NCI-H187 (cell line): ENCODE results near the gene GOLGA1.
A peak's percentile ranks its signal among the peaks of the same experiment; 100 is the strongest.
"Not testable (repeated sequence)": the region's sequence is repeated elsewhere in the genome, so short reads cannot be mapped to it uniquely, and the experiment has no call there.

Experiments
- DNase-seq, 2 experiments: peaks; one replicate each; lab custom pipeline; 2025; lab: John Stamatoyannopoulos, UW

GOLGA1 gene

GRCh38 chr9:124858330-124859046 is 82.4 kb downstream of the GOLGA1 start:
- DNase-seq, result no peak

GRCh38 chr9:124857533-124858162 is 83.2 kb downstream of the GOLGA1 start:
- DNase-seq, result no peak

GRCh38 chr9:124855944-124856765 is 84.7 kb downstream of the GOLGA1 start:
- no peak for DNase-seq

GRCh38 chr9:124855566-124855943 is 85.3 kb downstream of the GOLGA1 start:
- DNase-seq, result no peak

GRCh38 chr9:124854822-124855221 is 86.1 kb downstream of the GOLGA1 start:
- no peak for DNase-seq

- DNase-seq, result no peak
These were observed 86.7 kb downstream of the GOLGA1 start for GRCh38 chr9:124854161-124854560.

GRCh38 chr9:124853605-124854143 is 87.2 kb downstream of the GOLGA1 start:
- DNase-seq, result no peak

GRCh38 chr9:124852829-124853531 is 87.9 kb downstream of the GOLGA1 start, which contains the start of gene WDR38:
WDR38 (plus strand) TSS chr9:124853460; CDS start chr9:124853532, 72 bp downstream.
- peak in 1 of 2 experiments; percentile 5 for DNase-seq

- no peak for DNase-seq
These were observed 88.6 kb downstream of the GOLGA1 start for GRCh38 chr9:124852121-124852828.

- DNase-seq, result no peak
These were observed 91.1 kb downstream of the GOLGA1 start for GRCh38 chr9:124849801-124850200.

GRCh38 chr9:124846969-124847368 is 93.9 kb downstream of the GOLGA1 start:
- no peak for DNase-seq

GRCh38 chr9:124846467-124846866 is 94.4 kb downstream of the GOLGA1 start:
- not testable (repeated sequence) for DNase-seq

GRCh38 chr9:124844291-124844690 is 96.6 kb downstream of the GOLGA1 start:
- no peak for DNase-seq

- no peak for DNase-seq
These were observed 97.3 kb downstream of the GOLGA1 start for GRCh38 chr9:124843456-124844034.

GRCh38 chr9:124841075-124841821 is 99.6 kb downstream of the GOLGA1 start:
- no peak for DNase-seq

GRCh38 chr9:124840300-124840833 is 100.5 kb downstream of the GOLGA1 start:
- no peak for DNase-seq

GRCh38 chr9:124839612-124840299 is 101.1 kb downstream of the GOLGA1 start:
- DNase-seq, result no peak

- not testable (repeated sequence) for DNase-seq
These were observed 102.2 kb downstream of the GOLGA1 start for GRCh38 chr9:124838567-124839275.
